SK-N-SH (cell line): Measurements from ENCODE around the gene PAIP1. TPM values are rescaled to one million over a fixed set of nuclear protein-coding genes. Genes with fewer than 3 reads are reported as not detected.

Experiments used
- CTCF ChIA-PET: fragments of 300-600, 350-600 bp; formaldehyde crosslinking; extraction: SDS; loops from one replicate; lab custom pipeline; 2021; lab: Yijun Ruan, JAX
- POLR2A ChIA-PET: fragments of 350-600 bp; sonication (Branson Sonifier 250); formaldehyde crosslinking; extraction: SDS; loops from one replicate; lab custom pipeline; 2020; ENCODE audit warnings: antibody characterized with exemption, inconsistent platforms; lab: Yijun Ruan, JAX
- DNase-seq: peaks from one replicate; pipeline ENCODE4 v3.0.0; 2012
- H2AFZ ChIP-seq: fragments of 200-600 bp; sonication (generic); 2 replicates; pipeline ENCODE4 v1.8.1; 2016; ENCODE audit warnings: antibody characterized with exemption, mild to moderate bottlenecking, low read depth
- H3F3A ChIP-seq: fragments of 200-600 bp; sonication (generic); replicated peaks from 2 replicates; pipeline ENCODE3; 2016; ENCODE audit warnings: antibody characterized with exemption, mild to moderate bottlenecking; ENCODE audit not compliant: insufficient read depth
- H3K27ac ChIP-seq, 2 experiments: fragments of 200-500 bp in 1 of 2; fragments of 200-600 bp in 1 of 2; sonication (Bioruptor generic) in 1 of 2; sonication (generic), shearing (Covaris generic) in 1 of 2; 2 replicates each; pipeline versions ENCODE4 v1.5.1 to v1.6.1; 2014 to 2016; ENCODE audit warnings: low read depth in 2 of 2, inconsistent platforms in 1 of 2, low read length in 1 of 2, mild to moderate bottlenecking in 1 of 2, mixed read lengths in 1 of 2
- H3K27me3 ChIP-seq: fragments of 200-600 bp; sonication (generic), shearing (Covaris generic); 2 replicates; pipeline ENCODE4 v1.6.1; 2016; ENCODE audit warnings: mixed run types; ENCODE audit not compliant: insufficient read depth
- H3K36me3 ChIP-seq, 2 experiments: fragments of 200-500 bp in 1 of 2; fragments of 200-600 bp in 1 of 2; sonication (Bioruptor generic) in 1 of 2; sonication (generic) in 1 of 2; replicated peaks in 1 of 2; 2 replicates each; pipeline versions ENCODE3 to v1.5.1; 2014 to 2016; ENCODE audit warnings: low read length in 1 of 2, mild to moderate bottlenecking in 1 of 2; ENCODE audit not compliant: insufficient read depth in 2 of 2, control insufficient read depth in 1 of 2
- H3K4me1 ChIP-seq, 2 experiments: fragments of 200-500 bp in 1 of 2; fragments of 200-600 bp in 1 of 2; sonication (Bioruptor generic) in 1 of 2; sonication (generic), shearing (Covaris generic) in 1 of 2; 2 replicates each; pipeline versions ENCODE4 v1.5.1 to v1.6.1; 2014 to 2016; ENCODE audit warnings: low read depth in 1 of 2, low read length in 1 of 2, mixed run types in 1 of 2; ENCODE audit not compliant: insufficient read depth in 2 of 2, control insufficient read depth in 1 of 2
- H3K4me2 ChIP-seq: fragments of 200-600 bp; sonication (generic), shearing (Covaris generic); 2 replicates; pipeline ENCODE4 v1.6.1; 2017; ENCODE audit warnings: mixed run types
- H3K4me3 ChIP-seq, 2 experiments: fragments of 200-500 bp in 1 of 2; fragments of 200-600 bp in 1 of 2; sonication (Bioruptor generic) in 1 of 2; sonication (generic), shearing (Covaris generic) in 1 of 2; 2 replicates each; pipeline versions ENCODE4 v1.5.1 to v1.8.1; 2014 to 2016; ENCODE audit warnings: low read depth in 2 of 2, inconsistent platforms in 1 of 2, low read length in 1 of 2, mild to moderate bottlenecking in 1 of 2, mixed read lengths in 1 of 2, moderate library complexity in 1 of 2
- H3K79me2 ChIP-seq: fragments of 200-600 bp; sonication (generic); 2 replicates; pipeline ENCODE4 v1.8.1; 2017; ENCODE audit warnings: mild to moderate bottlenecking; ENCODE audit not compliant: insufficient read depth
- H3K9ac ChIP-seq: fragments of 200-600 bp; sonication (generic); 2 replicates; pipeline ENCODE4 v1.6.1; 2017; ENCODE audit warnings: mixed run types
- H3K9me2 ChIP-seq: fragments of 200-600 bp; sonication (generic); 2 replicates; pipeline ENCODE4 v1.6.1; 2017; ENCODE audit warnings: mixed run types
- H3K9me3 ChIP-seq: fragments of 200-600 bp; sonication (generic); 2 replicates; pipeline ENCODE4 v1.6.1; 2017; ENCODE audit warnings: mixed run types, mild to moderate bottlenecking, moderate library complexity
- H4K20me1 ChIP-seq: fragments of 200-600 bp; sonication (generic); 2 replicates; pipeline ENCODE4 v1.6.1; 2017; ENCODE audit warnings: mild to moderate bottlenecking, mixed run types; ENCODE audit not compliant: insufficient read depth
- CHD2 ChIP-seq: fragments of 150-350 bp; IDR thresholded peaks from 2 replicates; pipeline ENCODE4 v1.6.1; 2018; ENCODE audit warnings: low read length; ENCODE audit not compliant: partially characterized antibody
- ELF1 ChIP-seq: IDR thresholded peaks from 2 replicates; pipeline ENCODE4 v1.4.0; 2012
- EZH2phosphoT487 ChIP-seq: fragments of 200-600 bp; sonication (generic); IDR thresholded peaks from 2 replicates; pipeline ENCODE4 v1.6.1; 2017; ENCODE audit warnings: low read depth, mixed run types, mild to moderate bottlenecking, antibody characterized with exemption, moderate library complexity, borderline replicate concordance
- FOSL2 ChIP-seq: IDR thresholded peaks from 2 replicates; pipeline ENCODE4 v1.4.0; 2012; ENCODE audit warnings: low read depth, mild to moderate bottlenecking, moderate library complexity, borderline replicate concordance
- FOXJ3 ChIP-seq: sonication (generic); formaldehyde crosslinking; IDR thresholded peaks from 2 replicates; pipeline ENCODE4 v1.5.1; 2020; ENCODE audit warnings: mild to moderate bottlenecking, missing genetic modification reagents
- GABPA ChIP-seq: IDR thresholded peaks from 2 replicates; pipeline ENCODE4 v1.4.0; 2012; ENCODE audit warnings: low read depth, mild to moderate bottlenecking
- GATA2 ChIP-seq: sonication (generic); formaldehyde crosslinking; IDR thresholded peaks from 2 replicates; pipeline ENCODE4 v1.5.0; 2020; ENCODE audit warnings: mild to moderate bottlenecking, missing genetic modification reagents
- MXI1 ChIP-seq: IDR thresholded peaks from 2 replicates; pipeline ENCODE4 v1.6.1; 2012; ENCODE audit warnings: mild to moderate bottlenecking, low read depth, low read length, improper control_type of control experiment
- NRF1 ChIP-seq: IDR thresholded peaks from 2 replicates; pipeline ENCODE4 v1.6.1; 2012; ENCODE audit warnings: low read depth, mild to moderate bottlenecking, low read length
- POLR2AphosphoS5 ChIP-seq: IDR thresholded peaks from 2 replicates; pipeline ENCODE4 v1.6.1; 2012; ENCODE audit warnings: low read depth, low read length
- RAD21 ChIP-seq: IDR thresholded peaks from 2 replicates; pipeline ENCODE4 v1.6.1; 2012; ENCODE audit warnings: mild to moderate bottlenecking, low read length
- RCOR1 ChIP-seq: fragments of 150-350 bp; IDR thresholded peaks from 2 replicates; pipeline ENCODE4 v1.6.1; 2017; ENCODE audit warnings: antibody characterized with exemption, low read length
- RXRA ChIP-seq: IDR thresholded peaks from 2 replicates; pipeline ENCODE4 v1.4.0; 2012; ENCODE audit warnings: low read depth, mild to moderate bottlenecking, borderline replicate concordance
- TEAD4 ChIP-seq: IDR thresholded peaks from 2 replicates; pipeline ENCODE4 v1.4.0; 2012; ENCODE audit warnings: mild to moderate bottlenecking, borderline replicate concordance; ENCODE audit not compliant: insufficient read depth
- YY1 ChIP-seq: IDR thresholded peaks from 2 replicates; pipeline ENCODE4 v1.4.0; 2012; ENCODE audit warnings: low read depth, mild to moderate bottlenecking
- WGBS: methylation state at CpG from one replicate; pipeline ENCODE4 v1.1.6; 2017; ENCODE audit warnings: low lambda C conversion rate; 5-methylcytosine and 5-hydroxymethylcytosine counted together
- polyA plus RNA-seq, 3 experiments: library from polyadenylated mRNA; depleted of rRNA; stranded (reverse); fragments of >200 nt; gene quantifications; 2 replicates each; pipeline ENCODE4 v1.2.3, GENCODE V29; 2012
- TF ChIP-seq, protein P1 (sequence below): fragments of 200-600 bp; sonication (generic); IDR thresholded peaks from 2 replicates; pipeline ENCODE4 v1.6.1; 2017; ENCODE audit warnings: antibody characterized with exemption, mild to moderate bottlenecking, moderate library complexity
- TF ChIP-seq, protein P2 (sequence below): IDR thresholded peaks from 2 replicates; pipeline ENCODE4; 2012
- TF ChIP-seq, protein P3 (sequence below): IDR thresholded peaks from 2 replicates; pipeline ENCODE4 v1.4.0; 2012; ENCODE audit warnings: low read depth, borderline replicate concordance
- TF ChIP-seq, protein P4 (sequence below): fragments of 150-350 bp; IDR thresholded peaks from 2 replicates; pipeline ENCODE4 v1.6.1; 2017; ENCODE audit warnings: antibody characterized with exemption, low read length, low read depth, borderline replicate concordance

The PAIP1 gene
- polyA plus RNA-seq, 1 of the 3 experiments (the other 2 are of a cell fraction): 70.0 TPM

DNA sequence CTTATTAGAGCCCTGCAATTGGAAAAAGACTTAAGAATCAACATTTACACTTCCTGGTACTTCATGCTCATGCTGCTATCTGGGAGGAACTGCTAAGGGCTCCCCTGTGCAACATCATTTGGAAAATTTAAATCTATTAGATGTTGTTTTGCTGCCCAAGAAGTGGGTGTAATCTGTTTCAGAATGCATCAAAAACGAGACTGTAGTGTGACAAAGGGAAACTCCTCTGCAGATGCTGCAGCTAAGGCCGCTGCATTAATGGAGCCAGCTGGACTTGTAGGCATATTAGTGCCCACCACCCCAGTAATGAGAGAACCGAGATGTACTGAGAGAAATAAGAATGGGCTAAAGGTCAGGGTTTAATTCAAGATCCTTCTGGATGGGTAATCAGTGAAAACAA is 11.1 kb upstream of the PAIP1 start:
- CTCF ChIA-PET: interaction anchor here (1.0 kb wide), 1 partner anchor 11 kb away, joined by 3 read pairs; no protein-coding TSS in a partner anchor
- peaks cover 3% of the 10 kb centered on the region for H3F3A ChIP-seq
- no peaks in the 10 kb centered on the region for H3K27me3 ChIP-seq
- H3K79me2 ChIP-seq: no peaks in the 10 kb centered on the region
- TF ChIP-seq, protein P1, sequence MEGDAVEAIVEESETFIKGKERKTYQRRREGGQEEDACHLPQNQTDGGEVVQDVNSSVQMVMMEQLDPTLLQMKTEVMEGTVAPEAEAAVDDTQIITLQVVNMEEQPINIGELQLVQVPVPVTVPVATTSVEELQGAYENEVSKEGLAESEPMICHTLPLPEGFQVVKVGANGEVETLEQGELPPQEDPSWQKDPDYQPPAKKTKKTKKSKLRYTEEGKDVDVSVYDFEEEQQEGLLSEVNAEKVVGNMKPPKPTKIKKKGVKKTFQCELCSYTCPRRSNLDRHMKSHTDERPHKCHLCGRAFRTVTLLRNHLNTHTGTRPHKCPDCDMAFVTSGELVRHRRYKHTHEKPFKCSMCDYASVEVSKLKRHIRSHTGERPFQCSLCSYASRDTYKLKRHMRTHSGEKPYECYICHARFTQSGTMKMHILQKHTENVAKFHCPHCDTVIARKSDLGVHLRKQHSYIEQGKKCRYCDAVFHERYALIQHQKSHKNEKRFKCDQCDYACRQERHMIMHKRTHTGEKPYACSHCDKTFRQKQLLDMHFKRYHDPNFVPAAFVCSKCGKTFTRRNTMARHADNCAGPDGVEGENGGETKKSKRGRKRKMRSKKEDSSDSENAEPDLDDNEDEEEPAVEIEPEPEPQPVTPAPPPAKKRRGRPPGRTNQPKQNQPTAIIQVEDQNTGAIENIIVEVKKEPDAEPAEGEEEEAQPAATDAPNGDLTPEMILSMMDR: no peak
- no peak for TF ChIP-seq YY1
- TF ChIP-seq RXRA: no peak
- no peak for TF ChIP-seq CHD2
- no peak for TF ChIP-seq FOSL2
- TF ChIP-seq, protein P2, sequence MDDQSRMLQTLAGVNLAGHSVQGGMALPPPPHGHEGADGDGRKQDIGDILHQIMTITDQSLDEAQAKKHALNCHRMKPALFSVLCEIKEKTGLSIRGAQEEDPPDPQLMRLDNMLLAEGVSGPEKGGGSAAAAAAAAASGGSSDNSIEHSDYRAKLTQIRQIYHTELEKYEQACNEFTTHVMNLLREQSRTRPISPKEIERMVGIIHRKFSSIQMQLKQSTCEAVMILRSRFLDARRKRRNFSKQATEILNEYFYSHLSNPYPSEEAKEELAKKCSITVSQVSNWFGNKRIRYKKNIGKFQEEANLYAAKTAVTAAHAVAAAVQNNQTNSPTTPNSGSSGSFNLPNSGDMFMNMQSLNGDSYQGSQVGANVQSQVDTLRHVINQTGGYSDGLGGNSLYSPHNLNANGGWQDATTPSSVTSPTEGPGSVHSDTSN: no peak
- TF ChIP-seq, all 33 proteins: peak for 0
- Histone ChIP-seq H3K9me2 (no peaks in the 10 kb centered on the region), H3K4me2 (no peak overlapping the region), H2AFZ (no peak overlapping the region), H3K27ac (no peak overlapping the region), H3K9ac (no peak overlapping the region), H3K4me1 (peaks cover under 1 to 6% of the 10 kb centered on the region in 2 experiments; a peak in 2 of 4 replicates), H3K4me3 (no peak overlapping the region), H4K20me1 (no peaks in the 10 kb centered on the region), H3K36me3 (no peaks in the 10 kb centered on the region), H3K9me3 (no peaks in the 10 kb centered on the region)
- no peak for DNase-seq
- WGBS: 75% methylated on average over 3 of the region's 3 CpGs
- POLR2A ChIA-PET: no interaction called here

DNA sequence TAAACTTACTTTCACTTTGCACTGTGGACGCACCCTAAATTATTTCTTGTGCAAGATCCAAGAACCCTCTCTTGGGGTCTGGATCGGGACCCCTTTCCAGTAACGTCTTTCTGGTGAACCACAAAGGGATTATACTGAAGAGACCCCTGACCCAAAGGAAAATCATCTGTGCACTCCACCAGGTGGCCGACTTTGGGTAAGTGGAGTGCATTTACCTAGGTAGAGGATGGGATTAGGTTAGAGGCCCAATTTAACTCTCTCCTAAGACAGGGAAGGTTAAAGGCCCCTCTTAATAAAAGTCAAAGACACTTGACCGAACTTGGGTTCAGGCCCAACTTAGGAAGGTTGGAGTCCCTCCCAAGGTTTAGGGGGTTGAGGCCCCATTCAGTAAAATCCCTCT is 8.2 kb upstream of the PAIP1 start:
- H3K4me3 ChIP-seq: no peak overlapping the region
- no peaks in the 10 kb centered on the region for H3K79me2 ChIP-seq
- ChIA-PET POLR2A (no interaction called here), CTCF (interaction anchor here (0.6 to 1.5 kb wide), 2 partner anchors 33 to 66 kb away, joined by 3 to 4 read pairs; no protein-coding TSS in a partner anchor)
- no peaks in the 10 kb centered on the region for H3K9me2 ChIP-seq
- H3K4me1 ChIP-seq: no peaks in the 10 kb centered on the region
- no peaks in the 10 kb centered on the region for H3K27me3 ChIP-seq
- H3K4me2 ChIP-seq: no peak overlapping the region
- H3K36me3 ChIP-seq: no peaks in the 10 kb centered on the region
- WGBS: 77% methylated on average over 5 of the region's 5 CpGs
- DNase-seq: no peak
- no peaks in the 10 kb centered on the region for H3F3A ChIP-seq
- H3K9me3 ChIP-seq: no peaks in the 10 kb centered on the region
- no peak overlapping the region for H2AFZ ChIP-seq
- H3K9ac ChIP-seq: no peak overlapping the region
- no peaks in the 10 kb centered on the region for H4K20me1 ChIP-seq
- no peak overlapping the region for H3K27ac ChIP-seq
- no peak for TF ChIP-seq FOXJ3 (CRISPR knock-in tag)
- no peak for TF ChIP-seq NRF1
- no peak for TF ChIP-seq MXI1
- TF ChIP-seq TEAD4: no peak
- no peak for TF ChIP-seq YY1
- no peak for TF ChIP-seq RCOR1
- TF ChIP-seq GATA2 (CRISPR knock-in tag): no peak
- no peak for TF ChIP-seq ELF1
- TF ChIP-seq POLR2AphosphoS5: no peak
- TF ChIP-seq, protein P3, sequence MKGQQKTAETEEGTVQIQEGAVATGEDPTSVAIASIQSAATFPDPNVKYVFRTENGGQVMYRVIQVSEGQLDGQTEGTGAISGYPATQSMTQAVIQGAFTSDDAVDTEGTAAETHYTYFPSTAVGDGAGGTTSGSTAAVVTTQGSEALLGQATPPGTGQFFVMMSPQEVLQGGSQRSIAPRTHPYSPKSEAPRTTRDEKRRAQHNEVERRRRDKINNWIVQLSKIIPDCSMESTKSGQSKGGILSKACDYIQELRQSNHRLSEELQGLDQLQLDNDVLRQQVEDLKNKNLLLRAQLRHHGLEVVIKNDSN: no peak
- TF ChIP-seq RAD21: no peak
- TF ChIP-seq, protein P4, sequence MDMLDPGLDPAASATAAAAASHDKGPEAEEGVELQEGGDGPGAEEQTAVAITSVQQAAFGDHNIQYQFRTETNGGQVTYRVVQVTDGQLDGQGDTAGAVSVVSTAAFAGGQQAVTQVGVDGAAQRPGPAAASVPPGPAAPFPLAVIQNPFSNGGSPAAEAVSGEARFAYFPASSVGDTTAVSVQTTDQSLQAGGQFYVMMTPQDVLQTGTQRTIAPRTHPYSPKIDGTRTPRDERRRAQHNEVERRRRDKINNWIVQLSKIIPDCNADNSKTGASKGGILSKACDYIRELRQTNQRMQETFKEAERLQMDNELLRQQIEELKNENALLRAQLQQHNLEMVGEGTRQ: no peak
- no peak for TF ChIP-seq GABPA
- no peak for TF ChIP-seq RXRA
- no peak for TF ChIP-seq CHD2
- no peak for TF ChIP-seq EZH2phosphoT487
- TF ChIP-seq, all 33 proteins: peak for 0
